GM18498 (cell line): ENCODE results near the gene CACNA2D3.

Experiments used
- ATAC-seq: cut with Tn5 transposase; IDR thresholded peaks from one replicate; pipeline ENCODE4 v1.9.1; 2021; ENCODE audit warnings: mild to moderate bottlenecking, moderate library complexity; ENCODE audit not compliant: unreplicated experiment

CACNA2D3 gene

GRCh38 chr3:54772051-54772450 lies 649.7 kb downstream of the CACNA2D3 start:
- ATAC-seq: no peak

- no peak for ATAC-seq
These were observed 650.4 kb downstream of the CACNA2D3 start for GRCh38 chr3:54772746-54773145.

DNA sequence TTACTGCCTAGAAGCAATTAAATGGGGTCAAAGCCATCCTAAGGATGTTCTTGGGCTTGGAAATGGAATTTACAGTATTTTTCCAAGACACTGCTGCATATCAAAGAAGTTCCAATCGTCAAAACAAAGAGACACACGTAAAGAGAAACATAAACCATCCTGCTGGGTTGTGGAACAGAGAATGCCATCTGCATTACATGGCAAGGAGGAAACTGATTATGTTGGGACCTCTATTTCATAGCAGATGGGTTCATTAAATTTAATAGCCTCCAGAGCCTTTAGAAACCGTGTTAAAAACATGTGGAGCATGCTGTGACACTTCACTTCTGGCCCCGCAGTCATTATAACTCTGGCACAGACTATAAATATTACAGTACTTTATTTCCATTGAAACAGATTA lies 650.9 kb downstream of the CACNA2D3 start:
- no peak for ATAC-seq

DNA sequence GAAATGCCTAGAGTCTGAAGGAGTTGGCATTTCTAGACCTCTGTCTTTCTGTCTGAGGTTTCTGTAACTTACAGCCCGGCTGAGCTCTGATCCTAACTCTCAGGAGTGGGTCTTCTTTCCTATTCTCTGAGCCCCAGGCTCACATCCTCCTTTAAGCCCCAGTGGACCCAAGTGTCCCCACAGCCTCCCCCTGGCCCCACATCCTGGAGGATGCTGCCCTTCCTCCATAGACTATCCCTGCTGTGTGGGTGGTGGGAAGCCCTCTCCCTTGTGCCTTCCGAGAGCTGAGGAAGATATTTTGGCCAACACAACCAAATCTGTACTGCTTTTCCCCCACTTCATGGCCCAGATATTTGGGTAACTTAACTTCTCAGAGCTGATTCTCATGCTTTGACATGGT lies 654.2 kb downstream of the CACNA2D3 start:
- ATAC-seq: no peak

DNA sequence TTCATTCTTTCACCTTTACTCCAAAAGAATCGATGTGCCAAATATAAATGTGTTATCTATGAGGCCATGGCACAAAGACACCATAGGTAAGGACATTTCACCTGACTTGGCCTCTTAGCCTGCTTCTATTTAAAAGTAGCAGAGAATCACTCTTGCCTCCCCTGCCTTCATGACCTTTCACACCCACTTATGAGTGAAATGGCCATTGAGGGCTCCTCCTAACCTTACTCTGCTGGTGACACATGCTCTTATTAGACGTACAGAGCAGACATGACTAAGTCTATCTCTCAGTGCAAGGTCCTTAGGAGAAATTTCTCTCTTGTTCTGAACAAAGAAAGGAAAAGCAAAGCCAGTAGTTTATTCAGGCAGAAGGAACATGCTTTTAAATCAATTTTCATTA lies 654.8 kb downstream of the CACNA2D3 start:
- no peak for ATAC-seq

- ATAC-seq: no peak
These were observed 658.0 kb downstream of the CACNA2D3 start for GRCh38 chr3:54780336-54780735.

GRCh38 chr3:54781728-54782127 lies 659.4 kb downstream of the CACNA2D3 start:
- no peak for ATAC-seq

- ATAC-seq: no peak
These were observed 661.3 kb downstream of the CACNA2D3 start for GRCh38 chr3:54783611-54784010.

DNA sequence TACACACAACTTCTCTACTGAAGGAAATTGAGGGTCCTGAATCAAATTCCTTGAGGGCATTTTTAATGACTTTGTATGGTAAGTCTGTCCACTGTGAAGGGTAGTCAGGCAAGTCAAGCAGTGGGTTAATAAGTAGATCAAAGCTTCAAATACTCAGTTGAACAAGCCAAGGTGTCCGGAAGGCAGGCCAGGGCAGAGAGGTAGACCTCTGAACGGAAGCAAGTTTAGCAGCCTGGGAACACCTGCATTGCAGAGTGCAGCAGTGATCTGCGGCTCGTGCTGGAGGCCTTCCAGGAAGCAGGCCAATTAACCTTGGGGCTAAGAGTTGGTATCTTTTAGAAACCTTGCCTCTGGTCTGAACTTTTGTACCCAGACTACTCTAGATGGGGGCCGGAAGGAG lies 661.7 kb downstream of the CACNA2D3 start:
- ATAC-seq: no peak

DNA sequence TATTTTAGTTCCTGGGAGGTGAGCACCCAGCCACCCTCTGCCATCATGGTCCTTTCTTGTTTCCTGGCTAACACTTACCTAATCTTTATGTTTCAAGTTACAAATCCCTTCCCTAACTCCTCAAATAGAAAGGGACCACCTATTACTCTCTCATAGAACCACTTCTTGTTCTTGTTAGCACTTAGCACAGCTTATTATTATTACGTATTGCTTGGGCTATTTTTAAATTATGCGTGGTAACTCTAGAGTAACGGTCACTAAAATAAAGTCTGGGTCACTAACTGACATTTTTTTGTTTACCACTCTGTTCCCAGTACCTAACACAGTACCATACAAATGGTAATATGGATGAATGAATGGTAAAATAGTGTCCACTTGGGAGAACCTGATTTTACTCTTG lies 663.6 kb downstream of the CACNA2D3 start:
- no peak for ATAC-seq

DNA sequence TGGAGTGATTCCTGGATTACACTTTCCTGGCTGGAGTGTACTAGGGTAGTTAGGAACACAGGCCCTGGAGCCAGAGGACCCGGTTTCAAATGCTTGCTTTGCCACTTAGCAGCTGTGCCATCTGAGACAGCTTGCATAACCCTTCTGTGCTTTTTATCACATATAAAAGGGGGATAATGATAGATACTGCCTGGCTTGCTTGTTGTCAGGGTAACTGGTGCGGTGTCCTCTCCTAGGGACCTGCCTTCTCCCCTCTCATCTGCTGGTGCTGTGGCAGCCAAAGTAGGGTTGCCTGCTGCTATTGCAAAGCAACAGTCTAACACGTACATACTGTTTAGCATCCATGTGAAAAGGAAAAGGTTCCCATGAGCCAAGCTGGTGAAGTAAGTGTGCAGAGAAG lies 667.7 kb downstream of the CACNA2D3 start:
- no peak for ATAC-seq

GRCh38 chr3:54791501-54792156 lies 669.3 kb downstream of the CACNA2D3 start:
- no peak for ATAC-seq

DNA sequence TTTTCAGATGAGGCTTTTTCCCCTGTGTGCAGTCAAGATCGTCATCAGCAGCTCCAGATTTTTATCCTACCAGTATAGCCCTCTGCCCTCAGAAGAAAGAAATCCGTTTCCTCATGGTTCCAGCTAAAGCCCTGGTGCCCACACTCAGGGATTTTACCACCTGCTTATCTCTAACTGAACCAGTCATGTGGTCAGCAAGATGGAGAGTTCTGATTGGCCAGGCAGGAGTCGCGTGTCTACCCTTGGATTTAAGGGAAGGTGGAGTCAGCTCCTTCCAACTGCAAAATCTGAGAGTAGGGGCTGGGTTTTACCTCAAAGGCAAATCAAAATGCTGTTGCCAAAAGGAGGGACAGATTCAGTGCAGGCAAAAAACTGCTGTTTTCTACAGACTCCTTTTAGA lies 670.2 kb downstream of the CACNA2D3 start:
- no peak for ATAC-seq

DNA sequence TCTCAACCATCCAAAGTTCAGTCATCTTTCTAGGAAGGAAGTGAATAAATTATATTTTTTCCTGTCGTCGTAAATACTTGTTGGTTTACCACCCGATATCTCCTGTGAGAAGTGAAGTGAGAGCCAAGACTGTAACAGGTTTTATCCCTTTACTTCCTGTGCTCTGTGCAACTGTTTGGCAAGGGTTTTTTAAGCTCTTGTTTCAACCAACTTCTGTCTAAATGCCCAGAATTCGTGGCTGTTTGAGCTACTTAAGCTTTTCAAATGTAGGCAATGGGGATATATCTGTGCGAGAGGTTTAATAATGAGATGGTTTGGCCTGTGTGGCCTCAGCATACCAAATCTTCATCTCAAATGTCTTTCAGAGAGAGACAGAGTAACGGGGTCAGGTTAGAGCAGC lies 670.8 kb downstream of the CACNA2D3 start:
- ATAC-seq: no peak

GRCh38 chr3:54797111-54797510 lies 674.8 kb downstream of the CACNA2D3 start:
- ATAC-seq: no peak

DNA sequence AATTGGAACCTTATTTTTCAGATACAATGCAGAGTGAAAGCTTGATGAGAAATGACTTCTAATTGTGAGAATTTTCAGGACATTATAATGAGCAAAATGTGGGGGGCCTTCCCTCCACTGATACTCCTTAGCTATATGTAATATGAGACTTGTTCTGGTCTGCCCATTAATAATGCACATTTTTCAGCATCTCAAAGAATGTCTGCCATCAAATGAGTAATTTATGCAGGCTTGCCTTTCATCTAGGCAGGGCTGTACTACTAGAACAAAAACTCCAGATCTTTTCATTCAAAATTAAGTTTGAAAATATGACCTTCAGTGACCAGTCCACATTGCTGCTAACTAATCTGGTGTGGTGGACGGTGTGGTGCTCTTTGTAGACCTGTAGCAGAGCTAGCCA lies 678.1 kb downstream of the CACNA2D3 start:
- no peak for ATAC-seq

DNA sequence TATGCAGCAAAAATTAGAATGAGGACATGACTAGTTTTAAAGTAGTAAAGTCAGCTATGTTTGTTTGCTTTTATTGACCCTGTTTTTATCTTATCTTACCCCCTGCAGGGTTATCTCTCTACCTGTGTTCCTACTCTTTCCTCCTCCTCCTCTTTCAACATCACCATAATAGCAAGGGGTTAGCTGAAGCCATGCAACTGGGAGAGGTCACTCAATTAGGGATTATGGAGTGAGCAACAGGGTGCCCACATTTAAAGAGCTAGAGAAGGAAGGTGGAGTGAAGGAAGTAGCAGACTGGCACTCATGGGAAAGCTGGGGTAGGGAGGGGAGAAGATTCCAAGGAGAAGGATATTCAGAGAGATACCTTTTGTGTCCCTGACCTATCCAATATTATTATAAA lies 679.6 kb downstream of the CACNA2D3 start:
- no peak for ATAC-seq

- ATAC-seq: no peak
These were observed 688.0 kb downstream of the CACNA2D3 start for GRCh38 chr3:54810401-54810800.

- no peak for ATAC-seq
These were observed 691.9 kb downstream of the CACNA2D3 start for GRCh38 chr3:54814224-54814623.

GRCh38 chr3:54817628-54818027 lies 695.3 kb downstream of the CACNA2D3 start:
- no peak for ATAC-seq

GRCh38 chr3:54818486-54818885 lies 696.1 kb downstream of the CACNA2D3 start:
- no peak for ATAC-seq

GRCh38 chr3:54818942-54819341 lies 696.6 kb downstream of the CACNA2D3 start:
- no peak for ATAC-seq

GRCh38 chr3:54819946-54820345 lies 697.6 kb downstream of the CACNA2D3 start:
- ATAC-seq: no peak
